Large intestine (tissue), 12 donors: ENCODE results near the gene ACER3. TPM values are rescaled to one million over a fixed set of nuclear protein-coding genes. Genes with fewer than 3 reads are reported as not detected.
"Not testable (repeated sequence)": the region's sequence is repeated elsewhere in the genome, so short reads cannot be mapped to it uniquely, and the experiment has no call there.

Experiments
- DNase-seq, 2 donors: peaks; one replicate each; pipeline versions ENCODE4 v3.0.0 to v3.0.0-alpha.2; 2013
- H3K27ac ChIP-seq: one replicate; pipeline ENCODE4 v1.5.1; 2013; ENCODE audit warnings: low read length
- H3K27me3 ChIP-seq: 2 replicates; pipeline ENCODE4 v1.6.1; 2013; ENCODE audit warnings: low read length; ENCODE audit not compliant: control insufficient read depth, insufficient read depth
- H3K36me3 ChIP-seq: 2 replicates; pipeline ENCODE4 v1.6.1; 2013; ENCODE audit warnings: low read length; ENCODE audit not compliant: control insufficient read depth, insufficient read depth
- H3K4me1 ChIP-seq: one replicate; pipeline ENCODE4 v1.6.1; 2013; ENCODE audit warnings: low read length; ENCODE audit not compliant: control insufficient read depth, insufficient read depth
- H3K4me3 ChIP-seq: one replicate; pipeline ENCODE4 v1.5.1; 2013; ENCODE audit warnings: low read length
- H3K9me3 ChIP-seq: one replicate; pipeline ENCODE4 v1.6.1; 2013; ENCODE audit warnings: mild to moderate bottlenecking, low read depth, low read length, moderate library complexity; ENCODE audit not compliant: control insufficient read depth
- WGBS: methylation state at CpG from one replicate; pipeline ENCODE4 v1.1.5; 2013; ENCODE audit warnings: low lambda C conversion rate; ENCODE audit not compliant: insufficient coverage; 5-methylcytosine and 5-hydroxymethylcytosine counted together
- long read RNA-seq, 11 donors: transcript quantifications; one replicate each; lab custom pipeline, GENCODE V29; 2026
- polyA plus RNA-seq: library from polyadenylated mRNA; unstranded; fragments of 120-200 nt; gene quantifications from one replicate; pipeline ENCODE4 v1.2.1, GENCODE V29; 2013

ACER3 gene
- 9.4 TPM for polyA plus RNA-seq
- long read RNA-seq, donor 1, full-length matches to known transcripts: 1 of 1 reads
- long read RNA-seq, donor 1, partial matches to known transcripts: 0 of 1 reads
- long read RNA-seq, donor 1, other reads (novel, unspliced or antisense): 0 of 1 reads
- long read RNA-seq, donor 2, full-length matches to known transcripts: 3 of 3 reads
- long read RNA-seq, donor 2, partial matches to known transcripts: 0 of 3 reads
- long read RNA-seq, donor 2, other reads (novel, unspliced or antisense): 0 of 3 reads
- long read RNA-seq, donor 3: 0 reads
- long read RNA-seq, donor 4: 0 reads
- long read RNA-seq, donor 5, partial matches to known transcripts: 0 of 1 reads
- long read RNA-seq, donor 5, other reads (novel, unspliced or antisense): 0 of 1 reads
- long read RNA-seq, donor 6, full-length matches to known transcripts: 3 of 3 reads
- long read RNA-seq, donor 6, partial matches to known transcripts: 0 of 3 reads
- long read RNA-seq, donor 6, other reads (novel, unspliced or antisense): 0 of 3 reads
- long read RNA-seq, donor 7: 0 reads
- long read RNA-seq, donor 8, full-length matches to known transcripts: 2 of 2 reads
- long read RNA-seq, donor 8, partial matches to known transcripts: 0 of 2 reads
- long read RNA-seq, donor 8, other reads (novel, unspliced or antisense): 0 of 2 reads
- long read RNA-seq, donor 9, full-length matches to known transcripts: 3 of 3 reads
- long read RNA-seq, donor 9, partial matches to known transcripts: 0 of 3 reads
- long read RNA-seq, donor 9, other reads (novel, unspliced or antisense): 0 of 3 reads
- long read RNA-seq, donor 10, full-length matches to known transcripts: 3 of 3 reads
- long read RNA-seq, donor 10, partial matches to known transcripts: 0 of 3 reads
- long read RNA-seq, donor 10, other reads (novel, unspliced or antisense): 0 of 3 reads
- long read RNA-seq, donor 11, full-length matches to known transcripts: 1 of 1 reads
- long read RNA-seq, donor 11, partial matches to known transcripts: 0 of 1 reads
- long read RNA-seq, donor 11, other reads (novel, unspliced or antisense): 0 of 1 reads

DNA sequence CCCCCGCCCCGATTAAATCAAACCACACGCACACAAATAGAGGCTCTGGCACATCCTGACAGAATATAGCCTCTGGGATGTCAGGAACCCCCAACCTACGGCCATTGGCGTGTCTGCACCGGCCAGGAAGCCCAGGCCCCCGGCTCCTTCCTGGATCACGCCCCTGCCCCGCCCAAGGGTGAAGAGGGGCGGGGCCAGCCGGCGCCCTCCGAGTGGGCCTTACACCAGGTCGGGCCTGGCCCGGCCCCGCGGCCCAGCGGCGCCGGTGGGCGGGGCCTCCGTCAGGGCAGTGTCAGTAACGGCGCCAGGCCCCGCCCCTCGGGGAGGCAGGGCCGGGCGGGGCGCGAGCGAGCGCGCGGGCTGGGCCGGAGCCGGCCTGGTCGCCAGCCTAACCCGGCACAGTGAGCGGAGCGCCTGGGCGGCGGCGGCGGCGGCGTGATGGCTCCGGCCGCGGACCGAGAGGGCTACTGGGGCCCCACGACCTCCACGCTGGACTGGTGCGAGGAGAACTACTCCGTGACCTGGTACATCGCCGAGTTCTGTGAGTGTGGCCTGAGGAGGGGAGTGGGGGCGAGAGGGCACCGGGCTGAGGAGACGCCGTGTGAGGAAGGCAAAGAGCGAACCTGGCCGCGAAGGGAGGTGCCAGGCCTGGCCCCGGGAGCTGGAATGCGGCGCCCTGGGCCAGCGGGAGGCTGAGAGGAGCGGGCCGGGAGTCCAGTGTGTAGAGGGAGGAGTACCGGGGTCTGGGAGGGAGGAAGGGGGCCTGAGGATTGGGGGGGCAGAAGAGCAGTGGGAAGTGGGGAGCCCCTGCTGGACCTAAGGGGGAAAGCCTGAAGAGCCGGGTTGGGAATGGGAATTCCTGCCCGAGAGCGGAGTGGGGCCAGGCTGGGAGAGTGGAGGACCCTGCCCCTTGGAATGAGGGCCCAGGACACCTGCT lies at the start of gene ACER3:
ACER3 (plus strand) TSS at position 380 of the 937 bp plus-strand sequence; CDS start at position 439, 59 bp downstream.
- peak within 1 kb of the TSS; percentile 90 for H3K4me3 ChIP-seq
- H3K9me3 ChIP-seq: no peaks in the 10 kb centered on the region
- peaks cover 11% of the 10 kb centered on the region for H3K4me1 ChIP-seq
- H3K27ac ChIP-seq: peak within 1 kb of the TSS; percentile 72
- H3K36me3 ChIP-seq: no peaks in the 10 kb centered on the region
- DNase-seq: peak; percentile 93 to 94
- WGBS: no CpG with 5 or more reads among the region's 73 CpGs
- H3K27me3 ChIP-seq: no peaks in the 10 kb centered on the region

DNA sequence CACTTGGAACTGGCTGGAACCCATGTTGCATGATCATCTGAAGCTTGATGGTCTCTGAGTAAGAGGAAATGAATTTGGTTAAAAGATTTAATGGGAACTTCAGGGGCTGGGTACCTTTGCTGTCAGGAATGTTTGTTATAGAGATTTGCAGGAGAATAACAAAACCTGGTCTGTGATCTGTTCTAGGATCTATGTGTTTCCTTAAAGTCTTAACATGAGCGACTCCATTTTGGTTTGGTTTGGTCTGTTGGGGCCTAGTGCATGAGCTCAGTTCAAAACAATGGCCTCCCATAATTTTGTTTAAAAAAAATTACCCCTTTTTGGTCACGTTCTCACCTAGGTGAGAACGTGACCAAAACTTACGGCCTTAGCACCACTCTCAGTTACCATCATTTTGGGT lies 49.5 kb upstream of the ACER3 start:
- Histone ChIP-seq H3K27ac (no peak overlapping the region), H3K36me3 (no peaks in the 10 kb centered on the region), H3K9me3 (no peaks in the 10 kb centered on the region), H3K4me3 (no peak overlapping the region), H3K27me3 (no peaks in the 10 kb centered on the region), H3K4me1 (peaks cover 4% of the 10 kb centered on the region)
- WGBS: 100% methylated on average over 3 of the region's 4 CpGs
- DNase-seq: no peak

DNA sequence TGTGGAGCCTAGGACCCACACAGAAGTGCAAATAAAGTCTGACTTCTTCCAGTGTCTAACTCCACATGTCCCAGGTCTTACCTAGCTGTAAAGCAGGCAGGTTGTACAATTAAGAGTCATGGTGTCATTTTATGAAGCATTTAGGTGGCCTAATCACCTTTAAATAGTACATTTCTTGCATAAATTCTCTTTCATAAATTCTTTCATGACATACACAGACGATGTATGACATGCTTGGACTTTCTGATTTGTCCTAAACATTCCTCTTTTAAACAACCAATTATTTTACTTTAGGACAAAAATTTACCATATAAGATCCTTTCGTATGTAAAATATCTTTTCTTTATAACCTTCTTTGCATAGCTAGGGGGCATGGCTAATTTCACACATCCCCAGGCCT lies 46.3 kb upstream of the ACER3 start:
- no peaks in the 10 kb centered on the region for H3K27me3 ChIP-seq
- no peak overlapping the region for H3K27ac ChIP-seq
- H3K36me3 ChIP-seq: no peaks in the 10 kb centered on the region
- no peak for DNase-seq
- peaks cover 4% of the 10 kb centered on the region for H3K4me1 ChIP-seq
- 100% methylated on average over 1 of the region's 2 CpGs for WGBS
- H3K4me3 ChIP-seq: no peak overlapping the region
- H3K9me3 ChIP-seq: peaks cover 3% of the 10 kb centered on the region

DNA sequence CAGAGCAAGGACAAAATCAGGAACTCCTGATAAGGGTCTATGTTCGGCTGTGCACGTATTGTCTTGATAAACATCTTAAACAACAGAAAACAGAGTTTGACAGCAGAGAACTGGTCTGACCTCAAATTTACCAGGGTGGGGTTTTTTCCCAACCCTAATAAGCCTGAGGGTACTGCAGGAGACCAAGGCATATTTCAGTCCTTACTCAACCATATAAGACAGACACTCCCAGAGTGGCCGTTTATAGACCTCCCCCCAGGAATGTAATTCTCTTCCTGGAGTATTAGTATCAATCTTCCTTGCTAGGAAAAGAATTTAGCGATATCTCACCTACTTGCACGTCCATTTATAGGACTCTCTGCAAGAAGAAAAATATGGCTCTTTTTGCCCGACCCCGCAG lies 45.0 kb upstream of the ACER3 start:
- H3K36me3 ChIP-seq, H3K9me3 ChIP-seq, H3K27me3 ChIP-seq, H3K4me1 ChIP-seq, DNase-seq, H3K4me3 ChIP-seq, H3K27ac ChIP-seq: not testable (repeated sequence)
- 60% methylated on average over 1 of the region's 7 CpGs for WGBS

DNA sequence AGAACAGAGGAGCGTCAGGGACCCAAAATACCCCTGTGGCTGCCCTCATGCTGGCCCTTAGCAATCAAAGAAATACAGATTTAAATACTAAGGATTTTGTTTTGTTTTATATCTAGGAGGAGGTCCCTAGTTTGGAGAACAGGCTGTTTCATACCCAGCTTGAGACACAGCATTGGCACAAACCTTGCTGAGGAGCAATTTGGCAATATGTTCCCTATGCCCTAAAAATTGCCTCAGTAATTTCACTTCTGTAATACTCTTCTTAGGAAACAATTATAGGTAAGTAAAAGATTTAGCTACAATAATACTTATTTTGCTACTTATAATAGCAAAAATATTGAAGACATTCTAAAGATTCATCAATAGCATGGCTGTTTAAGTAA lies 40.5 kb upstream of the ACER3 start:
- no peaks in the 10 kb centered on the region for H3K4me1 ChIP-seq
- DNase-seq: no peak
- H3K4me3 ChIP-seq: no peak overlapping the region
- no peak overlapping the region for H3K27ac ChIP-seq
- H3K9me3 ChIP-seq: peaks cover 9% of the 10 kb centered on the region
- WGBS: no CpG with 5 or more reads among the region's 1 CpG
- no peaks in the 10 kb centered on the region for H3K36me3 ChIP-seq
- no peaks in the 10 kb centered on the region for H3K27me3 ChIP-seq

DNA sequence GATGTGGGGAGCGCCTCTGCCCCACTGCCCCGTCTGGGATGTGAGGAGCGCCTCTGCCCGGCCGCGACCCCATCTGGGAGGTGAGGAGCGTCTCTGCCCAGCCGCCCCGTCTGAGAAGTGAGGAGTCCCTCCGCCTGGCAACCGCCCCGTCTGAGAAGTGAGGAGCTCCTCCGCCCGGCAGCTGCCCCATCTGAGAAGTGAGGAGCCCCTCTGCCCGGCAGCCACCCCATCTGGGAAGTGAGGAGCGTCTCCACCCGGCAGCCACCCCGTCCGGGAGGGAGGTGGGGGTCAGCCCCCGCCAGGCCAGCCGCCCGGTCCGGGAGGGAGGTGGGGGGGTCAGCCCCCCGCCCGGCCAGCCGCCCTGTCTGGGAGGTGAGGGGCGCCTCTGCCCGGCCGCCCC lies 39.3 kb upstream of the ACER3 start:
- not testable (repeated sequence) for H3K27me3 ChIP-seq, H3K27ac ChIP-seq, H3K36me3 ChIP-seq, DNase-seq, H3K9me3 ChIP-seq, H3K4me3 ChIP-seq, H3K4me1 ChIP-seq
- no CpG with 5 or more reads among the region's 29 CpGs for WGBS

DNA sequence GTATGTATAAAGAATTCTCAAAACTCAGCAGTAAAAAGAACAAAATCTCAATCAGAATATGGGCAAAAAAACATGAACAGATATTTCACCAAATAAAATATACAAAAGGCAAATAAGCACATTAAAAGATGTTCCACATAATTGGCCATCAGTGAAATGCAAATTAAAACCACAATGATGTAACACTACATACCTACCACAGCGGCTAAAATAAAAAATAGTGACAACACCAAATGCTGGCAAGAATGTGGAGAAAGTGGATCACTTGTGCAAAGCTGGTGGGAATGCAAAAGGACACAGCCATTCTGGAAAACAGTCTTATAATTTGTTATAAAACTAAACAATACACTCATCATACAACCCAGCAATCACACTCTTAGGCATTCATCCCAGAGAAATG lies 38.3 kb upstream of the ACER3 start:
- H3K27me3 ChIP-seq: no peaks in the 10 kb centered on the region
- H3K4me3 ChIP-seq: no peak overlapping the region
- no peak for DNase-seq
- no peaks in the 10 kb centered on the region for H3K4me1 ChIP-seq
- 83% methylated on average over 1 of the region's 1 CpG for WGBS
- no peak overlapping the region for H3K27ac ChIP-seq
- H3K9me3 ChIP-seq: peaks cover 6% of the 10 kb centered on the region
- no peaks in the 10 kb centered on the region for H3K36me3 ChIP-seq

DNA sequence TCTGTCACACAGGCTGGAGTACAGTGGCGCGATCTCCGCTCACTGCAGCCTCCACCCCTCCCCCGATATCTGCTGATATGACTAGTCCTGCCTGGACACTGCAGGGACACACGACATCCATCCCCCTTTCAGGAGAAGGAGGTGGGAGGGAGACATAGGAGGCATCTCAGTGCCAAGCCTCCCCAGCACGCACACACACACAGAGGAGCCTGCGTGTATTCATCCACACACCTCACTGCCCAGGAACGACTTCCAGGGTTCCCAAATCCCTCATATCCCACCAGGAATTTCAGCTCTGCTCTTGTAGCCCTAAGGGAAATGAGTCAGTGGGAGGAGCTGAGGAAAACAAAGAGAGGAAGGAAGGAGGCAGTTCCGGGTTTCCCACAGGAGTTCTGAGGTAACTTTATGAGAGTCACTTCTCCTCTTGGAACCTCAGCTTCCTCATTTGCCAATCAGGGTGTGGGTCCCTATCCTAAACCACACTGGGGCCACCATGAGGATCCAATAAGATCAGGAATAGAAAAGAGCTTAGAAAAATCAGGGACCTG lies 37.2 kb upstream of the ACER3 start:
- H3K4me3 ChIP-seq: no peak overlapping the region
- H3K27ac ChIP-seq: peak overlapping the region; percentile 19
- H3K27me3 ChIP-seq: no peaks in the 10 kb centered on the region
- H3K9me3 ChIP-seq: peaks cover 6% of the 10 kb centered on the region
- H3K4me1 ChIP-seq: no peaks in the 10 kb centered on the region
- no peaks in the 10 kb centered on the region for H3K36me3 ChIP-seq
- DNase-seq: no peak
- 90% methylated on average over 2 of the region's 9 CpGs for WGBS

DNA sequence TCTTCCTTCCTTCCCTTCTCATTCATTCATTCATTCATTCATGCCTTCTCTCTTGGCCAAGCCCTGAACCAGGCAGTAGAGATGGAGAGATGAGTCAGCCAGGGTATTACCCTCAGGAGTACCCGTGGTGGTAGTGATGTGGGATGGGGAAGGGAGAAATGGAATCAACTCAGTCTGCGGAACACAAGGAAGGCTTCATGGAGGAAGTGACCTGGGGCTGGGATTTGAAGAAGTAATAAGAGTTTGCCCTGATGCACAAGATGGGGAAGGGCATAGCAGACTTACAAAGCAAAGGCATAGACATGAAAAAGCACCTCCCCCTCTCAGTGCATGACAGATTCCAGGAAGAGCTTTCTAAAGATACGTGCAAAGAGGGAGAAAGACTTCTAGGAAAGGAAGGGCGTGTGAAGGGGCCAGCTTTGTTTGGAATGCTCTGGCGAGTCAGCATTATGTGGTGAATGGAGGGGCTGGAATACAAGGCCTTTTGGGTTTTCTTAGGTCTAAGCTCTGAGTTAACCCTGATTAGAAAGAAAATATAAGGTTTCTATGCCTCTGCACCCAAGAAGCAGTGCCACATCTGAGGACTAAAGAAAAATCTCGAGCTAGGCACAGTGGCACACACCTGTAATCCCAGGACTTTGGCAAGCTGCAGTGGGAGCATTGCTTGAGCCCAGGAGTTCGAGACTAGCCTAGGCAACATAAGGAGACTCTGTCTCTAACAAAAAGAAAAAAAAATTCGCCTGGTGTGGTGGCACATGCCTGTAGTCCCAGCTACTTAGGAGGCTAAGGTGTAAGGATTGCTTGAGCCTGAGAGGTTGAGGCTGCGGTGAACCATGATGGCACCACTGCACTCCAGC lies 36.4 kb upstream of the ACER3 start:
- 80% methylated on average over 3 of the region's 9 CpGs for WGBS
- no peak for DNase-seq
- H3K4me3 ChIP-seq: no peak overlapping the region
- H3K27ac ChIP-seq: peak overlapping the region; percentile 19
- no peaks in the 10 kb centered on the region for H3K4me1 ChIP-seq
- peaks cover 6% of the 10 kb centered on the region for H3K9me3 ChIP-seq
- no peaks in the 10 kb centered on the region for H3K36me3 ChIP-seq
- no peaks in the 10 kb centered on the region for H3K27me3 ChIP-seq
